GM21825 (cell line): ENCODE results near the gene DLG1.
"Not testable (repeated sequence)": the region's sequence is repeated elsewhere in the genome, so short reads cannot be mapped to it uniquely, and the experiment has no call there.

ENCODE experiments used
- ATAC-seq: cut with Tn5 transposase; IDR thresholded peaks from one replicate; pipeline ENCODE4 v1.9.1; 2021; ENCODE audit warnings: mild to moderate bottlenecking, moderate library complexity; ENCODE audit not compliant: unreplicated experiment

Gene DLG1

GRCh38 chr3:197292083-197292646 lies 6.2 kb downstream of the DLG1 start:
- ATAC-seq, result no peak

DNA sequence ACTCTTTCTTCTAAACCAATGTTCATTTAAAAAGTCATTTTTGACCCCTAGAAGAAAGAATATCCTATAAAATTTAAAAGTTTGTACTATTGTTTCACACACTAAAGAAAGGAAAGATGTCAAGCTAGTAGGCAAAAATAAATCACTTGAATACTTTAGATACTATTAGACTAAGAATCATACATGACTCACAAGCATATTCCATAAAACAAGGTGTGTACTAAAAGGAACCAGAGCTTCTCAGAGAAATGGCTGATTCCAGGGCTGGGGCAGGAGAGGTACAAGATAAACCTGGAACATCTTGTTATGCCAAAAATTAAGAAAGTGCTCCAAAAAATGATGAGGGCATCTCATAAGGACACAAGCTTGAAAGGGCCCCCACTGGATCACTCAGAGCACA lies 8.7 kb downstream of the DLG1 start:
- ATAC-seq, result no peak

DNA sequence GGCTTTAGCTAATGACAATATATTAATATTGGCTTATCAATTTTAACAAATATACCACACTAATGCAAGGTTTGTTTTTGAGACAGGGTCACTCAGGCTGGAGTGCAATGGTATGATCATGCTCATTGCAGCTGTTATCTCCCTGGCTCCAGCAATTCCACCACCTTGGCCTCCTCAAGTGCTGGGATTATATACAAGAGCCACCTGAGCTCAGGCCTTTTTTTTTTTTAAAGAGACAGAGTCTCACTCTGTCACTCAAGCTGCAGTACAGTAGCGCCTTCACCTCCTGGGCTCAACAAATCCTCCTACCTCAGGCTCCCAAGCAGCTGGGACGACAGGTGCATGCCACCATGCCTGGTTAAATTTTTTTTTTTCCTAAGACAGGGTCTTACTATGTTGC lies 11.7 kb downstream of the DLG1 start:
- ATAC-seq, result no peak

DNA sequence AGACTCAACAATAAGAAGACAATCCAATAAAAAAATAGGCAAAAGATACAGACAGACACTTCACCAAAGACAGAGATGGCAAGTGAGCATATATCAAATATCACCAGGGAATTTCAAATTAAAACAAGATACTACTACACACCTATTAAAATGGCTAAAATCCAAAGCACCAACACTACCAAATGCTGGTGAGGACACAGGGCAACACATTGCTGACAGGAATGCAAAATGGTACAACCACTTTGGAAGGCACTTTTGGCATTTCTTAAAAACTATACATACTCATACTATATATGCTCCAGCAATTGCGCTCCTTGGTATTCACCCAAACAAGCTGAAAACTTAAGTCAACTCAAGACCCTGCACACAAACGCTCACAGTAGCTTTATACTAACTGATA lies 12.9 kb downstream of the DLG1 start:
- no peak for ATAC-seq

GRCh38 chr3:197283045-197283444 lies 15.4 kb downstream of the DLG1 start:
- no peak for ATAC-seq

- no peak for ATAC-seq
Measured at GRCh38 chr3:197281849-197282248, 16.6 kb downstream of the DLG1 start.

GRCh38 chr3:197280156-197280555 lies 18.3 kb downstream of the DLG1 start:
- ATAC-seq, result no peak

DNA sequence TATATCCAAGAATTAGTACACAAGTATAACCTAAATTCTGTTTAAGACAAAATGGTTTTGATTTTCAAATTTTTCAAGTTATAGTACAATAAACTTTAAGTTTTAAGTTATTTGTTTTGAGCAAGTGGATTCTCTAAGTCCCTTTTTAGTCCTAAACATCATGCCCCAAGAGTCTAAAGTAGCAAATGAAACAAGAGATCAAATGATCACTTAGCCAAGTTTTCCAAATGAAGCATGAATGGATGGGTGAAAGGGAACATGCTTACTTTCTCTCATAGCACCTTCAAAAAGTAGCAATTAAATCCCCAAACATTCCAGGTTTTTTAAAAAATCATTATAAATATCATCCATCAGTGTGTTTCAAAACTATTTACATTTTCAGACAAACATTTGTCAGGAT lies 19.5 kb downstream of the DLG1 start:
- ATAC-seq, result no peak

- ATAC-seq, result not testable (repeated sequence)
Measured at GRCh38 chr3:197276808-197277207, 21.6 kb downstream of the DLG1 start.

GRCh38 chr3:197270558-197271317 lies 27.7 kb downstream of the DLG1 start:
- no peak for ATAC-seq

- no peak for ATAC-seq
Measured at GRCh38 chr3:197269024-197269423, 29.4 kb downstream of the DLG1 start.

GRCh38 chr3:197268294-197268693 lies 30.1 kb downstream of the DLG1 start:
- no peak for ATAC-seq

DNA sequence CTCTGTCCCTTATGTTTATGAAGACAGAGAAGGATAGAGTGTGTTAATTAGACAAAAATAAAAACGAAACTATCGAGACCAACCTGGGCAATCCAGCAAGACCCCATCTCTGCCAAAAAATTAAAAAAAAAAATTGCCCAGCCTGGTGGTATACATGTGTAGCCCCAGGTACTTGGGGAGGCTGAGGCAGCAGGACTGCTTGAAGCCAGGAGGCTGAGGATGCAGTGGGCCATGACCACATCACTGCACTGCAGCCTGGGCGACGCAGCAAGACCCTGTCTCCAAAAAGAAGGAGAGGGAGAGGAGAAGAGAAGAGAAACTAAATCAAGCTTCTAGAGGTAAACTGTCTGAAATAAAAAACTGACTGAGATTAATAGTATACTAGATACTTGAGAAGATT lies 32.1 kb downstream of the DLG1 start:
- no peak for ATAC-seq

DNA sequence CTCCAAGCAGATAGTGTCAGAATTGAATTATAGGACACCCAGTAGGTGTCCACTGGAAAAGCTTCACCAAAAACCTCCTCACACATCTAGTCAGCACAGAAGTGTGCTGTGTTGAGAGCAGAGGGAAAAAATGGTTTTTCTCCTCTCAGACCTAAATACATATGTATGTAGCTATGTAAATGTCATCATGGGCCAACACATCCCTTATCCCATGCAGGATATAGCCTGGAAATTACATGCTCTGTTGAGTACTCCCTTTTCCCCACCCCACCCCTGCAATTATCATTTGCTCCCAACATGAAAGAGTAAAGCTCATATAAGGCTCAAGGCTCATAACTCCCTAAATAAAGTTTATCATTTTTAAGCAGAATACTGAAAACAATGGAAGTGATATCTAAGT lies 35.7 kb downstream of the DLG1 start:
- ATAC-seq, result no peak

GRCh38 chr3:197261164-197261509 lies 37.3 kb downstream of the DLG1 start:
- ATAC-seq, result no peak

DNA sequence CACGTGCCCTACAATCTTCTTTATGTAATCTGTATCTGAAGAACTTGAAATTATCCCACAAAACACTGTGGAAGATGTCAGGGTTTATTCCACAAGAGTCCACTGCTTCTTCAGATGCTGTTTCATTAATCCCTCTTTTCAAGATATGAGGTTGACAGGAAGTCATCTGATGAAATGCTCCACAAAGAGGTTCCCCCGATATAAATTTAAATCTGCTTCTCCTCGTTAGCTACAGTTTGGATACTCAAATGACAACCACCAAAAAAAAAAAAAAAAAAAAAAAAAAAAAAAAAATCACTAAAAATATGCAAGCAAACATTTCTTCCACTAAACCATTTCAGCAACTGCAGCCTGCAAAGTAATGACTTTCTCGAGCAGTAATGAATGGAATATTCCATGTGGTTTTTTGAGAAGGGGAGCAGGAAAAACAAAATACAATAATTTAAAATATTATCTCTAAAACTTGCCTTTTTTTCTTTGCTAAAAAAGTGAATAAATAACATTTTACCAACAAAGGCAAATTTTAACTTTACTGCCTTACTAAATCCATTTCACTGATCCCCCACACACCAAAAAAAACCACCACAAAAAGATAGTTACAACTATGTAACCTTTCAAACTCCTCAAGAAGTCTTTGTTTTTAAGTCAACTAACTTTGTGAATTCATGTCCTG lies 37.8 kb downstream of the DLG1 start:
- no peak for ATAC-seq

GRCh38 chr3:197259096-197259495 lies 39.3 kb downstream of the DLG1 start:
- ATAC-seq, result no peak

- no peak for ATAC-seq
Measured at GRCh38 chr3:197258168-197258755, 40.1 kb downstream of the DLG1 start.

GRCh38 chr3:197257711-197258110 lies 40.7 kb downstream of the DLG1 start:
- ATAC-seq, result no peak

- ATAC-seq, result no peak
Measured at GRCh38 chr3:197256836-197257444, 41.5 kb downstream of the DLG1 start.

- ATAC-seq, result no peak
Measured at GRCh38 chr3:197256104-197256503, 42.3 kb downstream of the DLG1 start.
